ENCODE results near the gene MAP3K9. TPM values are rescaled to one million over a fixed set of nuclear protein-coding genes. Genes with fewer than 3 reads are reported as not detected.

Gene MAP3K9
- total RNA-seq, 4 donors from 2014 or later = 0.20 to 1.5 (median 0.59) TPM

GRCh38 chr14:70701610-70702009 lies 107.7 kb downstream of the MAP3K9 start:
- Histone ChIP-seq H3K27me3 (no peaks in the 10 kb centered on the region), H3K27ac (no peak overlapping the region), H3K4me3 (no peak overlapping the region), H3K36me3 (no peaks in the 10 kb centered on the region), H3K9me3 (no peaks in the 10 kb centered on the region), H3K4me1 (no peaks in the 10 kb centered on the region)
- TF ChIP-seq POLR2A (IDR thresholded peaks at IDR 0.05) = no peak
- no peak for TF ChIP-seq EP300 (IDR thresholded peaks at IDR 0.05)
- TF ChIP-seq CTCF (IDR thresholded peaks at IDR 0.05) = no peak
- DNase-seq (ENCODE audit: low spot score in 2 of 2) = no peak

GRCh38 chr14:70700955-70701585 lies 108.2 kb downstream of the MAP3K9 start:
- no peak for DNase-seq (ENCODE audit: low spot score in 2 of 2)
- Histone ChIP-seq H3K4me1 (no peaks in the 10 kb centered on the region), H3K27ac (no peak overlapping the region), H3K4me3 (no peak overlapping the region), H3K27me3 (no peaks in the 10 kb centered on the region), H3K9me3 (no peaks in the 10 kb centered on the region), H3K36me3 (no peaks in the 10 kb centered on the region)
- TF ChIP-seq EP300 (IDR thresholded peaks at IDR 0.05) = no peak
- TF ChIP-seq CTCF (IDR thresholded peaks at IDR 0.05) = no peak
- TF ChIP-seq POLR2A (IDR thresholded peaks at IDR 0.05) = no peak
- 69% methylated on average over 4 of the region's 4 CpGs for WGBS, 2 donors

- TF ChIP-seq EP300 (IDR thresholded peaks at IDR 0.05) (no peak), POLR2A (IDR thresholded peaks at IDR 0.05) (no peak), CTCF (IDR thresholded peaks at IDR 0.05) (no peak)
- Histone ChIP-seq H3K27me3 (no peaks in the 10 kb centered on the region), H3K4me3 (no peak overlapping the region), H3K4me1 (no peaks in the 10 kb centered on the region), H3K36me3 (no peaks in the 10 kb centered on the region), H3K27ac (no peak overlapping the region), H3K9me3 (no peaks in the 10 kb centered on the region)
- no peak for DNase-seq (ENCODE audit: low spot score in 2 of 2)
- WGBS, 2 donors = 71 to 82% methylated on average over 5 of the region's 5 CpGs
Measured at GRCh38 chr14:70699646-70700045, 109.7 kb downstream of the MAP3K9 start.

GRCh38 chr14:70698288-70698687 lies 111.0 kb downstream of the MAP3K9 start:
- TF ChIP-seq EP300 (IDR thresholded peaks at IDR 0.05) (peak in 1 of 2 donors; percentile 17), POLR2A (IDR thresholded peaks at IDR 0.05) (no peak), CTCF (IDR thresholded peaks at IDR 0.05) (no peak)
- Histone ChIP-seq H3K4me3 (no peak overlapping the region), H3K9me3 (no peaks in the 10 kb centered on the region), H3K36me3 (no peaks in the 10 kb centered on the region), H3K27ac (no peak overlapping the region), H3K4me1 (no peaks in the 10 kb centered on the region), H3K27me3 (no peaks in the 10 kb centered on the region)
- peak in 1 of 2 donors; percentile 25 for DNase-seq (ENCODE audit: low spot score in 2 of 2)
- 77 to 87% methylated on average over 3 of the region's 3 CpGs for WGBS, 2 donors

GRCh38 chr14:70697701-70698100 lies 111.6 kb downstream of the MAP3K9 start:
- H3K27ac ChIP-seq = no peak overlapping the region
- 62 to 78% methylated on average over 2 of the region's 2 CpGs for WGBS, 2 donors
- H3K4me1 ChIP-seq = no peaks in the 10 kb centered on the region
- H3K27me3 ChIP-seq = no peaks in the 10 kb centered on the region
- no peak overlapping the region for H3K4me3 ChIP-seq
- TF ChIP-seq POLR2A (IDR thresholded peaks at IDR 0.05) (no peak), CTCF (IDR thresholded peaks at IDR 0.05) (no peak), EP300 (IDR thresholded peaks at IDR 0.05) (no peak)
- DNase-seq (ENCODE audit: low spot score in 2 of 2) = no peak
- no peaks in the 10 kb centered on the region for H3K36me3 ChIP-seq
- no peaks in the 10 kb centered on the region for H3K9me3 ChIP-seq
